ENCODE data around the gene BTBD9. TPM values are rescaled to one million over a fixed set of nuclear protein-coding genes. Genes with fewer than 3 reads are reported as not detected.

BTBD9 gene
- total RNA-seq, 6 experiments from 2014 or later, result 11.0 to 12.7 (median 12.5) TPM

GRCh38 chr6:38141085-38141484, 498.6 kb downstream of the BTBD9 start:
- Mint-ChIP-seq H3K27ac (no peak overlapping the region), H3K4me1 (ENCODE audit: low read depth) (peaks cover 30% of the 10 kb centered on the region)

GRCh38 chr6:38138374-38138773, 501.4 kb downstream of the BTBD9 start:
- no peaks in the 10 kb centered on the region for H3K9me3 Mint-ChIP-seq
- H3K36me3 Mint-ChIP-seq (ENCODE audit: low read depth), result peaks cover 42% of the 10 kb centered on the region
- no peak overlapping the region; the same call in 1 of the 2 replicates for H3K27ac Mint-ChIP-seq
- peaks cover 36% of the 10 kb centered on the region for H3K4me1 Mint-ChIP-seq (ENCODE audit: low read depth)
- H3K27me3 Mint-ChIP-seq (ENCODE audit: insufficient read depth), result peaks cover 3% of the 10 kb centered on the region
- no peak for DNase-seq
- no peak for TF ChIP-seq CTCF (IDR thresholded peaks at IDR 0.05)
- H3K4me3 Mint-ChIP-seq, result no peak overlapping the region; the same call in 1 of the 2 replicates

More at GRCh38 chr6:38141085-38141484, 498.6 kb downstream of the BTBD9 start:
- Mint-ChIP-seq H3K4me3 (no peak overlapping the region), H3K9me3 (no peaks in the 10 kb centered on the region), H3K36me3 (ENCODE audit: low read depth) (peaks cover 29% of the 10 kb centered on the region), H3K27me3 (ENCODE audit: insufficient read depth) (no peaks in the 10 kb centered on the region; the same call in none of the 2 replicates)
- DNase-seq, result no peak
- no peak for TF ChIP-seq CTCF (IDR thresholded peaks at IDR 0.05)

GRCh38 chr6:38137608-38138265, 502.0 kb downstream of the BTBD9 start:
- H3K9me3 Mint-ChIP-seq, result no peaks in the 10 kb centered on the region
- H3K27me3 Mint-ChIP-seq (ENCODE audit: insufficient read depth), result peaks cover 3% of the 10 kb centered on the region
- H3K4me3 Mint-ChIP-seq, result no peak overlapping the region
- H3K4me1 Mint-ChIP-seq (ENCODE audit: low read depth), result peaks cover 42% of the 10 kb centered on the region
- peak overlapping the region; percentile 20 for H3K27ac Mint-ChIP-seq
- H3K36me3 Mint-ChIP-seq (ENCODE audit: low read depth), result peaks cover 42% of the 10 kb centered on the region
- DNase-seq, result no peak
- TF ChIP-seq CTCF (IDR thresholded peaks at IDR 0.05), result no peak

- Mint-ChIP-seq H3K9me3 (no peaks in the 10 kb centered on the region), H3K4me3 (no peak overlapping the region), H3K4me1 (ENCODE audit: low read depth) (peaks cover 52% of the 10 kb centered on the region), H3K27me3 (ENCODE audit: insufficient read depth) (peaks cover 3% of the 10 kb centered on the region), H3K27ac (no peak overlapping the region), H3K36me3 (ENCODE audit: low read depth) (peaks cover 42% of the 10 kb centered on the region)
- no peak for DNase-seq
- no peak for TF ChIP-seq CTCF (IDR thresholded peaks at IDR 0.05)
Observed at GRCh38 chr6:38136547-38136946, 503.2 kb downstream of the BTBD9 start.

- H3K27me3 Mint-ChIP-seq (ENCODE audit: insufficient read depth), result peaks cover 3% of the 10 kb centered on the region; the same call in 1 of the 2 replicates
- no peak overlapping the region for H3K27ac Mint-ChIP-seq
- peaks cover 38% of the 10 kb centered on the region for H3K36me3 Mint-ChIP-seq (ENCODE audit: low read depth)
- DNase-seq, result no peak
- no peak for TF ChIP-seq CTCF (IDR thresholded peaks at IDR 0.05)
- H3K4me1 Mint-ChIP-seq (ENCODE audit: low read depth), result peaks cover 63% of the 10 kb centered on the region
- no peaks in the 10 kb centered on the region for H3K9me3 Mint-ChIP-seq
- no peak overlapping the region for H3K4me3 Mint-ChIP-seq
Observed at GRCh38 chr6:38134704-38135088, 505.0 kb downstream of the BTBD9 start.
